OCI-LY1 (cell line): ENCODE measurements around the gene EPHB2.

ENCODE experiments used
- H2AFZ ChIP-seq: fragments of 200-600 bp; sonication (generic), shearing (Covaris generic); 2 replicates; pipeline ENCODE4 v1.6.0; 2014; ENCODE audit warnings: antibody characterized with exemption, mild to moderate bottlenecking, low read length
- H3F3A ChIP-seq: fragments of 200-600 bp; sonication (generic), shearing (Covaris generic); 2 replicates; pipeline ENCODE4 v1.6.0; 2014; ENCODE audit warnings: mild to moderate bottlenecking, antibody characterized with exemption, low read length, moderate library complexity; ENCODE audit not compliant: insufficient read depth
- H3K27ac ChIP-seq: fragments of 200-600 bp; sonication (generic); 2 replicates; pipeline ENCODE4 v1.5.1; 2014; ENCODE audit warnings: low read length, mixed run types, mild to moderate bottlenecking, low read depth; ENCODE audit not compliant: poor library complexity, severe bottlenecking
- H3K27me3 ChIP-seq: fragments of 200-600 bp; sonication (generic); 2 replicates; pipeline ENCODE4 v1.6.0; 2014; ENCODE audit warnings: antibody characterized with exemption, mild to moderate bottlenecking, low read length, moderate library complexity; ENCODE audit not compliant: insufficient read depth
- H3K36me3 ChIP-seq: fragments of 200-600 bp; sonication (generic); 2 replicates; pipeline ENCODE4 v1.6.1; 2014; ENCODE audit warnings: mild to moderate bottlenecking, antibody characterized with exemption, low read length, moderate library complexity, mixed read lengths; ENCODE audit not compliant: insufficient read depth
- H3K4me1 ChIP-seq: fragments of 200-600 bp; sonication (generic); 2 replicates; pipeline ENCODE4 v1.5.1; 2014; ENCODE audit warnings: mild to moderate bottlenecking, low read length, moderate library complexity; ENCODE audit not compliant: insufficient read depth, severe bottlenecking
- H3K4me2 ChIP-seq: fragments of 200-600 bp; sonication (generic), shearing (Covaris generic); 2 replicates; pipeline ENCODE4 v1.6.1; 2014; ENCODE audit warnings: low read length
- H3K4me3 ChIP-seq: fragments of 200-600 bp; sonication (generic); 2 replicates; pipeline ENCODE4 v1.5.1; 2014; ENCODE audit warnings: low read length, low read depth, mild to moderate bottlenecking, mixed read lengths; ENCODE audit not compliant: poor library complexity, severe bottlenecking
- H3K79me2 ChIP-seq: fragments of 200-600 bp; shearing (Covaris generic); 2 replicates; pipeline ENCODE4 v1.6.1; 2016; ENCODE audit warnings: mixed run types, low read length, mixed read lengths; ENCODE audit not compliant: insufficient read depth
- H3K9ac ChIP-seq: fragments of 200-600 bp; sonication (generic), shearing (Covaris generic); 2 replicates; pipeline ENCODE4 v1.6.1; 2014; ENCODE audit warnings: mild to moderate bottlenecking, low read length, mixed read lengths
- H3K9me2 ChIP-seq: fragments of 200-600 bp; sonication (generic), shearing (Covaris generic); 2 replicates; pipeline ENCODE4 v1.6.1; 2014; ENCODE audit warnings: low read depth, mild to moderate bottlenecking, low read length, mixed read lengths
- H3K9me3 ChIP-seq: fragments of 200-600 bp; shearing (Covaris generic); 2 replicates; pipeline ENCODE4 v1.6.1; 2014; ENCODE audit warnings: low read length, mixed read lengths
- H4K20me1 ChIP-seq: fragments of 200-600 bp; sonication (generic), shearing (Covaris generic); 2 replicates; pipeline ENCODE4 v1.6.0; 2016; ENCODE audit warnings: mild to moderate bottlenecking, low read length; ENCODE audit not compliant: insufficient read depth
- EZH2 ChIP-seq: fragments of 200-600 bp; sonication (generic), shearing (Covaris generic); IDR thresholded peaks from 2 replicates; pipeline ENCODE4 v1.8.0; 2017; ENCODE audit warnings: borderline replicate concordance, mixed run types, mild to moderate bottlenecking, antibody characterized with exemption, low read length, moderate library complexity, mixed read lengths
- TF ChIP-seq, protein P1 (sequence below): fragments of 200-600 bp; sonication (generic), shearing (Covaris generic); IDR thresholded peaks from 2 replicates; pipeline ENCODE4 v1.5.1; 2017; ENCODE audit warnings: mild to moderate bottlenecking, antibody characterized with exemption, low read length, moderate library complexity, mixed read lengths

The EPHB2 gene

GRCh38 chr1:22761821-22762220 is 51.2 kb downstream of the EPHB2 start:
- Histone ChIP-seq H3K27me3 (0 out of 2 replicates have a peak, but pooled peaks cover 3% of the 10 kb centered on the region), H3K9ac (no peak overlapping the region), H3K36me3 (no peaks in the 10 kb centered on the region), H2AFZ (no peak overlapping the region), H3K9me2 (no peaks in the 10 kb centered on the region), H3K27ac (no peak overlapping the region), H3K9me3 (no peaks in the 10 kb centered on the region), H3K4me3 (no peak overlapping the region), H3K4me2 (no peak overlapping the region), H3K4me1 (no peaks in the 10 kb centered on the region), H3F3A (no peaks in the 10 kb centered on the region), H4K20me1 (no peaks in the 10 kb centered on the region), H3K79me2 (no peaks in the 10 kb centered on the region)
- TF ChIP-seq, protein P1, sequence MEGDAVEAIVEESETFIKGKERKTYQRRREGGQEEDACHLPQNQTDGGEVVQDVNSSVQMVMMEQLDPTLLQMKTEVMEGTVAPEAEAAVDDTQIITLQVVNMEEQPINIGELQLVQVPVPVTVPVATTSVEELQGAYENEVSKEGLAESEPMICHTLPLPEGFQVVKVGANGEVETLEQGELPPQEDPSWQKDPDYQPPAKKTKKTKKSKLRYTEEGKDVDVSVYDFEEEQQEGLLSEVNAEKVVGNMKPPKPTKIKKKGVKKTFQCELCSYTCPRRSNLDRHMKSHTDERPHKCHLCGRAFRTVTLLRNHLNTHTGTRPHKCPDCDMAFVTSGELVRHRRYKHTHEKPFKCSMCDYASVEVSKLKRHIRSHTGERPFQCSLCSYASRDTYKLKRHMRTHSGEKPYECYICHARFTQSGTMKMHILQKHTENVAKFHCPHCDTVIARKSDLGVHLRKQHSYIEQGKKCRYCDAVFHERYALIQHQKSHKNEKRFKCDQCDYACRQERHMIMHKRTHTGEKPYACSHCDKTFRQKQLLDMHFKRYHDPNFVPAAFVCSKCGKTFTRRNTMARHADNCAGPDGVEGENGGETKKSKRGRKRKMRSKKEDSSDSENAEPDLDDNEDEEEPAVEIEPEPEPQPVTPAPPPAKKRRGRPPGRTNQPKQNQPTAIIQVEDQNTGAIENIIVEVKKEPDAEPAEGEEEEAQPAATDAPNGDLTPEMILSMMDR, result no peak
- TF ChIP-seq EZH2, result no peak

GRCh38 chr1:22763487-22764200 is 53.0 kb downstream of the EPHB2 start:
- Histone ChIP-seq H3K36me3 (no peaks in the 10 kb centered on the region), H3K9me2 (no peaks in the 10 kb centered on the region), H3K9ac (no peak overlapping the region), H2AFZ (no peak overlapping the region), H3K9me3 (no peaks in the 10 kb centered on the region), H4K20me1 (no peaks in the 10 kb centered on the region), H3F3A (no peaks in the 10 kb centered on the region), H3K4me2 (no peak overlapping the region), H3K27ac (no peak overlapping the region), H3K4me3 (no peak overlapping the region), H3K79me2 (no peaks in the 10 kb centered on the region), H3K27me3 (0 out of 2 replicates have a peak, but pooled peaks cover 3% of the 10 kb centered on the region), H3K4me1 (no peaks in the 10 kb centered on the region)
- no peak for TF ChIP-seq EZH2
- TF ChIP-seq, protein P1, result no peak

DNA sequence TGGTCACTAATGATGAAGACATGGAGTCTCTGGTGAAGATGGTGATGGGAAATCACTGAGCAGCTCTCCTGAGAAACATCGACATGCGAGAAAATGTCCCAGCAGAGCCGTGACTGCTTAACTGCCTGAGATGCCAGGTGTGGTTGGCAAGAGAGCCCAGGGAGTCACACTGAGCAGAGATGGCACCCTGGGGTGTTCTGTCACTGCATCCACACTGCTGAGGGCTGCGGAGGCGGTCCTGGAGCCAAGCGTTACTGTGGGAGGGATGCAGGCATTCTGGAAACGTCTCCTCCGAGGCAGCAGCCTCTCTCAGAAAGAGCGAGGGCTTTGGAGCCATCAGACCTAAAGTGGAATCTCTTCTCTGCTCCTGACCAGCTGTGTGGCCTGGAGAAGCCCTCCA is 57.2 kb downstream of the EPHB2 start:
- H3K4me1 ChIP-seq, result no peaks in the 10 kb centered on the region
- TF ChIP-seq, protein P1, result no peak
- no peak for TF ChIP-seq EZH2

More for the DNA sequence above, 57.2 kb downstream of the EPHB2 start:
- no peak overlapping the region for H3K4me3 ChIP-seq
- H3F3A ChIP-seq, result no peaks in the 10 kb centered on the region
- H3K9me2 ChIP-seq, result no peaks in the 10 kb centered on the region
- H3K9me3 ChIP-seq, result no peaks in the 10 kb centered on the region
- no peaks in the 10 kb centered on the region for H3K36me3 ChIP-seq
- H3K9ac ChIP-seq, result no peak overlapping the region
- no peak overlapping the region for H3K4me2 ChIP-seq
- no peak overlapping the region for H3K27ac ChIP-seq
- H3K27me3 ChIP-seq, result 0 out of 2 replicates have a peak, but pooled peaks cover 3% of the 10 kb centered on the region
- H2AFZ ChIP-seq, result no peak overlapping the region
- no peaks in the 10 kb centered on the region for H4K20me1 ChIP-seq
- no peaks in the 10 kb centered on the region for H3K79me2 ChIP-seq
